ENCODE data around the gene MED1. TPM values are rescaled to one million over a fixed set of nuclear protein-coding genes. Genes with fewer than 3 reads are reported as not detected.
A peak's percentile ranks its signal among the peaks of the same experiment; 100 is the strongest.

The MED1 gene
- total and polyA plus RNA-seq, 2 of the 4 experiments (the other 2 are of a cell fraction) = 16.9 to 24.2 TPM

DNA sequence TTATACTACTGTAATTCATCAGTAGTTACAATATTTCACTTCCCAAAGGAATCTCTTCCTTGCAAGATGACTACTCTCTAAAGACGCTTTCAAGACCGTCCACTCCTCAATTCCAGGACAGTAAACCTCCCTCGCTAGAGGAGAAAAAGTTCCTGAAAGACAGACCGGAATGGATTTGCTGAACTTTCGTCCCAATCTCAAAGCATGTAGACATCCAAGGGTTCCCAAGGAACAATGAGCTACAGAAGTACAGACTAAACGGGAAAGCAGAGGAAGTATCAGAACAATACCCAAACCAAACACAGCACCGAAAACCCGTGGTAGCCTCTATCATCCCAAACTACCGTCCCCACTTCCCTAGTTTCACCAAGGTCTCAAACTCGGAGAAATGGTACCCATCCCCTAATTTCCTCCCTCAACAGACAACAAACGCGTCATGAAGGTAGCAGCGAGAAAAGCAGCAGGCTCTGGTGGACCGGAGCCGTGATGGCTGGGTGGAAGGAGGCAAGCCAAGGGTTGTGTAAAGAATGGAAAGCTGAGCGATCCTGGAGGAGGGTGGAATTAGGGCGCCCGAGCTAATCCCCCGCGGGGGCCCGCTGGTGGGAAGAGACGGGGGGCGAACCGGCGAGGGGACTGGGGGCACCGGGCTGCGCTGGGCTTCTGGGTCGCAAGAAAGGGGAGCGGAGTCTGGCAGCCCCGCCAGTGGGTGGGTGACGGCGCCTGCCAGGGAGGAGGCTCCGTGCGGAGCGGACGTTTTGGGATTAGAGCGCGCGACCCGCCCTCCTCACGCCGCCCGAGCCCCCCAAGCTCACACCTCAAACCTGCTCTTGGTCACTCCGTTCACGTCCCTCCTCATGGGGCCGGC is 50.3 kb downstream of the MED1 start (continued):
- TF ChIP-seq RAD21 (IDR thresholded peaks at IDR 0.05; ENCODE audit: low read length) = no peak

DNA sequence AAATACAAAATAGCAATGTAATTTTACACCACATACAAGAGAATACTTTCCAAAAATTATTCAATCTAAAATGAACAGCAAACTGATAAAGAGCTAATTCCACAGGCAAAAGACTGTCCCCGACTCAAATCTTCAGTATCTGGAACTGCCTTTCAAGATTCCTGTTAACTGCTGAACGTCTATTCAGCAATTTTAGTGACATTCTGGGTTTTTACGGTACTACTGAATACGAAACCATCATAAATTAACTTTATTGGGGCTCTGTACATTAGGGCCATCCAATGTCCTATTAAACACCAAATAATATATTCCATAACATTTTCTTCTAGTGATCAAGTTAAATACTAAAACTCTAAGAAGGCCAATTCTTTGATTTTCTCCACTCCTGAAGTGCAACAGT is 51.3 kb downstream of the MED1 start:
- H3K9ac ChIP-seq (ENCODE audit: low read depth, low read length) = peak overlapping the region; percentile 83; the same call in 1 of the 2 replicates
- H2BK15ac ChIP-seq (ENCODE audit: low read depth, low read length) = no peak overlapping the region
- H3K4ac ChIP-seq (ENCODE audit: low read depth, low read length) = no peak overlapping the region
- ChIA-PET POLR2A (ENCODE audit: unreplicated experiment) (no interaction called here), CTCF (no interaction called here)
- in situ Hi-C loops (cut with MboI; ENCODE audit: low sequenced_read_pairs) = loop anchor here (10.0 kb wide), 1 partner anchor 125 kb away; no protein-coding TSS in a partner anchor
- dilution Hi-C loops (cut with HindIII; ENCODE audit: low sequenced_read_pairs, unreplicated experiment) = no loop called here
- no peak overlapping the region for H4K5ac ChIP-seq (ENCODE audit: low read depth, low read length)
- peak overlapping the region; percentile 100; the same call in 1 of the 2 replicates for H3K4me3 ChIP-seq (ENCODE audit: insufficient read depth, low read depth, low read length)
- H2AK5ac ChIP-seq (ENCODE audit: low read depth, low read length) = no peak overlapping the region
- no peaks in the 10 kb centered on the region for H3K9me1 ChIP-seq (ENCODE audit: insufficient read depth, low read length)
- H3K14ac ChIP-seq (replicated peaks; ENCODE audit: low read depth, low read length) = no peak overlapping the region
- DNase-seq = no peak
- BruUV-seq (replicated peaks) = no TSS peak
- no peak overlapping the region for H2BK20ac ChIP-seq (ENCODE audit: low read depth, low read length)
- H3K23ac ChIP-seq (ENCODE audit: low read depth, low read length) = no peak overlapping the region; the same call in 1 of the 2 replicates
- H3K18ac ChIP-seq (ENCODE audit: low read depth, low read length) = no peak overlapping the region
- H2AFZ ChIP-seq (replicated peaks; ENCODE audit: low read length, poor library complexity) = no peak overlapping the region
- peaks cover 4% of the 10 kb centered on the region; the same call in 1 of the 2 replicates for H4K20me1 ChIP-seq (ENCODE audit: insufficient read depth, low read length)
- H3K9me3 ChIP-seq (ENCODE audit: control insufficient read depth, insufficient read depth, low read length) = no peaks in the 10 kb centered on the region
- ATAC-seq (ENCODE audit: low read depth) = no peak
- H3K27ac ChIP-seq (ENCODE audit: insufficient read depth, low read length) = no peak overlapping the region
- no peak overlapping the region for H3K56ac ChIP-seq (ENCODE audit: extremely low read depth, insufficient read depth, low read length)
- 57% methylated on average over 4 of the region's 4 CpGs; no CpG with 5 or more reads in 1 of the 2 experiments for WGBS, 2 experiments (ENCODE audit: extremely low coverage in 2 of 2, insufficient read length in 1 of 2)
- H3K4me1 ChIP-seq (ENCODE audit: control insufficient read depth, insufficient read depth, low read length) = peaks cover 3% of the 10 kb centered on the region; the same call in 1 of the 2 replicates
- peak; percentile 46; the same call in 1 of the 2 replicates for TF ChIP-seq MAFK (IDR thresholded peaks at IDR 0.05; ENCODE audit: low read depth, low read length)
- no peak for TF ChIP-seq POLR2A (IDR thresholded peaks at IDR 0.05; ENCODE audit: low read depth, low read length)
- no peaks in the 10 kb centered on the region for H3K36me3 ChIP-seq (ENCODE audit: control insufficient read depth, insufficient read depth, low read length)
- no peak overlapping the region for H2BK120ac ChIP-seq (ENCODE audit: low read depth, low read length)
- H3K27me3 ChIP-seq (ENCODE audit: control insufficient read depth, insufficient read depth, low read length) = no peaks in the 10 kb centered on the region
- no peak overlapping the region for H2AK9ac ChIP-seq (replicated peaks; ENCODE audit: low read depth, low read length, poor library complexity)
- H2BK5ac ChIP-seq (ENCODE audit: low read depth, low read length, poor library complexity, severe bottlenecking) = no peak overlapping the region
- H3K79me1 ChIP-seq (ENCODE audit: low read depth in 1 of 2, low read length in 2 of 2) = peaks cover 2 to 37% of the 10 kb centered on the region in 2 experiments; a peak in 3 of 4 replicates
- no peak overlapping the region for H4K91ac ChIP-seq (ENCODE audit: insufficient read depth, low read depth, low read length)
- H3K4me2 ChIP-seq (ENCODE audit: low read depth, low read length) = peak overlapping the region; percentile 94
- intact Hi-C loops (cut with micrococcal nuclease) = loop anchor here (1.0 to 10.0 kb wide), 2 partner anchors 11 to 75 kb away; no protein-coding TSS in a partner anchor
- no peak overlapping the region for H4K8ac ChIP-seq (ENCODE audit: low read depth in 2 of 2, low read length in 2 of 2)
